Measurements from ENCODE around the gene CUL9. TPM values are rescaled to one million over a fixed set of nuclear protein-coding genes. Genes with fewer than 3 reads are reported as not detected.

Gene CUL9
- total RNA-seq, 1 donor, result 34.4 TPM

DNA sequence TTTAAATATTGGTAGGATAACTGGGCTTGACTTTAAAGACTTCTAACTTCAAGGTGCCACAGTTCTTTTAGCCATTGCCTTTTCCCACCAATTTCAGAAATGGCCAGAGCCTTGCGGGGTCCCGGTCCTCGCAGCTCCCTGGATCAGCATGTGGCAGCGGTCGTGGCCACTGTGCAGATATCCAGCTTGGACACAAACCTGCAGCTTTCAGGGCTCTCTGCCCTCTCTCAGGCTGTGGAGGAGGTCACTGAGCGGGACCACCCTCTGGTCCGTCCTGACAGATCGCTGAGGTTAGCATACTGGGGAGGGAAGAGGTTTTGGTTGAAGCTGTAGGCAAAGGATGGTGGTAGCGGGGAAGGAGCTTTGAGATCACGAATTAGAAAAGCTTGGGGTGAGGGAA, 6.4 kb downstream of the CUL9 start:
- H3K27ac ChIP-seq (ENCODE audit: low read depth, low read length), result no peak overlapping the region
- DNase-seq (ENCODE audit: insufficient read length, low spot score, missing footprints), result no peak
- no peak overlapping the region for H3K4me2 ChIP-seq (ENCODE audit: insufficient read depth, low read length)
- H4K20me1 ChIP-seq (ENCODE audit: insufficient read depth, low read length), result no peaks in the 10 kb centered on the region
- no peak overlapping the region for H3K4me3 ChIP-seq (ENCODE audit: insufficient read depth, low read length)
- H3K9me3 ChIP-seq (ENCODE audit: low read depth, low read length), result no peaks in the 10 kb centered on the region
- no peaks in the 10 kb centered on the region for H3K4me1 ChIP-seq (ENCODE audit: insufficient read depth, low read length)
- peaks cover 60% of the 10 kb centered on the region for H3K36me3 ChIP-seq (ENCODE audit: insufficient read depth, low read length)
- peaks cover 12% of the 10 kb centered on the region for H3K79me2 ChIP-seq (ENCODE audit: insufficient read depth, low read length)
- TF ChIP-seq, protein P1, sequence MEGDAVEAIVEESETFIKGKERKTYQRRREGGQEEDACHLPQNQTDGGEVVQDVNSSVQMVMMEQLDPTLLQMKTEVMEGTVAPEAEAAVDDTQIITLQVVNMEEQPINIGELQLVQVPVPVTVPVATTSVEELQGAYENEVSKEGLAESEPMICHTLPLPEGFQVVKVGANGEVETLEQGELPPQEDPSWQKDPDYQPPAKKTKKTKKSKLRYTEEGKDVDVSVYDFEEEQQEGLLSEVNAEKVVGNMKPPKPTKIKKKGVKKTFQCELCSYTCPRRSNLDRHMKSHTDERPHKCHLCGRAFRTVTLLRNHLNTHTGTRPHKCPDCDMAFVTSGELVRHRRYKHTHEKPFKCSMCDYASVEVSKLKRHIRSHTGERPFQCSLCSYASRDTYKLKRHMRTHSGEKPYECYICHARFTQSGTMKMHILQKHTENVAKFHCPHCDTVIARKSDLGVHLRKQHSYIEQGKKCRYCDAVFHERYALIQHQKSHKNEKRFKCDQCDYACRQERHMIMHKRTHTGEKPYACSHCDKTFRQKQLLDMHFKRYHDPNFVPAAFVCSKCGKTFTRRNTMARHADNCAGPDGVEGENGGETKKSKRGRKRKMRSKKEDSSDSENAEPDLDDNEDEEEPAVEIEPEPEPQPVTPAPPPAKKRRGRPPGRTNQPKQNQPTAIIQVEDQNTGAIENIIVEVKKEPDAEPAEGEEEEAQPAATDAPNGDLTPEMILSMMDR (IDR thresholded peaks at IDR 0.05; ENCODE audit: extremely low read depth, low read depth, low read length), result no peak
- no peaks in the 10 kb centered on the region for H3K27me3 ChIP-seq (ENCODE audit: insufficient read depth, low read length)
- no peak overlapping the region for H2AFZ ChIP-seq (ENCODE audit: low read length)

DNA sequence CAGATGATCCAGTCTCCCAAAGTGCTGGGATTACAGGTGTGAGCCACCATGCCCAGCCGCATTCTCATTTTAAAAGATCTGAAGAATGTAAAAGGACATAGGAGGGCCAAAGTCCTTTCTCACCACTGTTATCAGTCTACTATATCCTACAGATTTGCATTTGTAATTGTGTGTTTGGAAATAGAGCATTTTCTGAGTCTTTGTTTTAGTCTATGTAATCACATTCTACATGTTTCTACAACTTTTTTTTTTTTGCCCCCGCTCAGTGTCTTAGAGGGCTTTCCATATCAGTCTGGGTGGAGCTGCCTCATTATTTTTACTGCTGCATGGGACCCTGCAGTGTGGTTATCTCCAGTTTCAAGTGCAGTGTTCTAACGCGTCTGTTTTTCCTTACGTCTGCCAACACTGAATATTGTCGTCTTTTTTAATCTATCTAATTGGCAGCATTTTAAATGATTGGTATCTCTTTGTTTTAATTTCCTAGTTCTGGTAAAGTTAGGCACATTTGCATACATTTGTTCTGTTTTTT, 7.8 kb downstream of the CUL9 start:
- Histone ChIP-seq H3K4me2 (ENCODE audit: insufficient read depth, low read length) (no peak overlapping the region), H3K4me3 (ENCODE audit: insufficient read depth, low read length) (no peak overlapping the region), H4K20me1 (ENCODE audit: insufficient read depth, low read length) (no peaks in the 10 kb centered on the region), H3K79me2 (ENCODE audit: insufficient read depth, low read length) (peaks cover 5% of the 10 kb centered on the region), H3K27me3 (ENCODE audit: insufficient read depth, low read length) (no peaks in the 10 kb centered on the region), H3K4me1 (ENCODE audit: insufficient read depth, low read length) (no peaks in the 10 kb centered on the region), H2AFZ (ENCODE audit: low read length) (no peak overlapping the region), H3K36me3 (ENCODE audit: insufficient read depth, low read length) (peaks cover 58% of the 10 kb centered on the region), H3K27ac (ENCODE audit: low read depth, low read length) (no peak overlapping the region), H3K9me3 (ENCODE audit: low read depth, low read length) (no peaks in the 10 kb centered on the region)
- peak; percentile 26 for DNase-seq (ENCODE audit: insufficient read length, low spot score, missing footprints)
- TF ChIP-seq, protein P1 (IDR thresholded peaks at IDR 0.05; ENCODE audit: extremely low read depth, low read depth, low read length), result no peak

DNA sequence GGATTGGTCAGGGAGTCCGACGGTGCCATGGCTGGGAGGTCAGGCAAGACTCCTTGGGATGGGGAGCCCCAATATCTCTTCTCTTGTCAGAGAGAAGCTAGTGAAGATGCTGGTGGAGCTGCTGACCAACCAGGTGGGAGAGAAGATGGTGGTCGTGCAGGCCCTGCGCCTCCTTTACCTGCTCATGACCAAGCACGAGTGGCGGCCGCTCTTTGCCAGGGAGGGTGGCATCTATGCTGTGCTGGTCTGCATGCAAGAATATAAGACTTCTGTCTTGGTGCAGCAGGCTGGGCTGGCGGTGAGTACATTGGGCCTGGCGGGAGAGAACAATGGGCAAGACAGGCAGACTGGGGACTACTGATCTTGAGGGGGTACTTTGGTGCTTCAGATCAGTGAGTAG, 10.9 kb downstream of the CUL9 start:
- H2AFZ ChIP-seq (ENCODE audit: low read length), result no peak overlapping the region
- no peaks in the 10 kb centered on the region for H3K4me1 ChIP-seq (ENCODE audit: insufficient read depth, low read length)
- H4K20me1 ChIP-seq (ENCODE audit: insufficient read depth, low read length), result no peaks in the 10 kb centered on the region
- no peaks in the 10 kb centered on the region for H3K9me3 ChIP-seq (ENCODE audit: low read depth, low read length)
- no peak overlapping the region for H3K27ac ChIP-seq (ENCODE audit: low read depth, low read length)
- peaks cover 5% of the 10 kb centered on the region for H3K79me2 ChIP-seq (ENCODE audit: insufficient read depth, low read length)
- H3K4me2 ChIP-seq (ENCODE audit: insufficient read depth, low read length), result no peak overlapping the region
- peak; percentile 58 for DNase-seq (ENCODE audit: insufficient read length, low spot score, missing footprints)
- TF ChIP-seq, protein P1 (IDR thresholded peaks at IDR 0.05; ENCODE audit: extremely low read depth, low read depth, low read length), result no peak
- H3K36me3 ChIP-seq (ENCODE audit: insufficient read depth, low read length), result peaks cover 51% of the 10 kb centered on the region
- no peaks in the 10 kb centered on the region for H3K27me3 ChIP-seq (ENCODE audit: insufficient read depth, low read length)
- H3K4me3 ChIP-seq (ENCODE audit: insufficient read depth, low read length), result no peak overlapping the region

DNA sequence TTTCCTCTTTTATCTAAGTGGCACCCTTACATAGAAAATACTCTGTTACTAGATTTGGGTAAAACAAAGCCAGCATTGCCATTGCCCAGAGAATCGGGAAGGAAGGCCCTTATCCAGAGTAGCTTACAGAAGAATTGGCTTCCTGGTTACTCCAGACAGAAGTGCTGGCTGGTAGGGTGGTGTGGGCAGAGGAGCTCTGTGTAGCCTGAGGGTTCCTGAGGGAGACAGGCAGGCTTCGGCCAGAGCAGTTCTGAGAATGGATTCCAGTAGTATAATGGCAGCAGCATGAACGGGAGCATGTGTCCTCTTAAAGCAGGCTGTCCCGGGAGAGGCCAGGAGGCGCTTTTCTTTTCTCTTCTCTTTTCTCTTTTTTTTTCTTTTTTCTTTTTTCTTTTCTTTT, 11.9 kb downstream of the CUL9 start:
- no peaks in the 10 kb centered on the region for H3K27me3 ChIP-seq (ENCODE audit: insufficient read depth, low read length)
- H3K27ac ChIP-seq (ENCODE audit: low read depth, low read length), result no peak overlapping the region
- no peak overlapping the region for H2AFZ ChIP-seq (ENCODE audit: low read length)
- peaks cover 44% of the 10 kb centered on the region for H3K36me3 ChIP-seq (ENCODE audit: insufficient read depth, low read length)
- no peak overlapping the region for H3K4me3 ChIP-seq (ENCODE audit: insufficient read depth, low read length)
- TF ChIP-seq, protein P1 (IDR thresholded peaks at IDR 0.05; ENCODE audit: extremely low read depth, low read depth, low read length), result no peak
- H3K79me2 ChIP-seq (ENCODE audit: insufficient read depth, low read length), result no peaks in the 10 kb centered on the region
- no peaks in the 10 kb centered on the region for H3K4me1 ChIP-seq (ENCODE audit: insufficient read depth, low read length)
- H3K4me2 ChIP-seq (ENCODE audit: insufficient read depth, low read length), result no peak overlapping the region
- DNase-seq (ENCODE audit: insufficient read length, low spot score, missing footprints), result peak; percentile 49
- H4K20me1 ChIP-seq (ENCODE audit: insufficient read depth, low read length), result no peaks in the 10 kb centered on the region
- H3K9me3 ChIP-seq (ENCODE audit: low read depth, low read length), result no peaks in the 10 kb centered on the region

Measured in osteoblast (primary cell).